T-helper 9 cell (primary cell): ENCODE measurements around the gene NOX5.

Source experiments
- DNase-seq: peaks from one replicate; pipeline ENCODE4 v3.0.0-alpha.2; 2020

Gene NOX5

GRCh38 chr15:69107025-69107620 lies 92.6 kb downstream of the NOX5 start:
- no peak for DNase-seq
